HCT116 (cell line): ENCODE results near the gene IRAK2. TPM values are rescaled to one million over a fixed set of nuclear protein-coding genes. Genes with fewer than 3 reads are reported as not detected.

Source experiments
- ATAC-seq: fragments of 200-7000 bp; cut with Tn5 transposase; 2 replicates; pipeline ENCODE4 v1.9.1; 2020; ENCODE audit warnings: mild to moderate bottlenecking, moderate library complexity
- BruUV-seq: library from RNA; stranded (reverse); fragments of 400-500 nt; replicated peaks from 2 replicates; lab custom pipeline; 2021; lab: Mats Ljungman, UMichigan
- CTCF ChIA-PET: fragments of 300-600 bp; sonication (Branson Sonifier 250); formaldehyde crosslinking; loops from one replicate; lab custom pipeline; 2021; ENCODE audit warnings: antibody characterized with exemption; lab: Charles Lee
- POLR2A ChIA-PET: fragments of 300-600, 350-600 bp; sonication (Branson Sonifier 250); formaldehyde crosslinking; loops from one replicate; lab custom pipeline; 2021; ENCODE audit warnings: antibody characterized with exemption; lab: Charles Lee
- RAD21 ChIA-PET, 2 experiments: fragments of 300-600 bp; sonication (Branson Sonifier 250); formaldehyde crosslinking; loops; one replicate each; lab custom pipeline; 2023; ENCODE audit warnings: low total read pairs in 2 of 2; ENCODE audit not compliant: uncharacterized antibody in 2 of 2, unreplicated experiment in 2 of 2, low non-redundant PET in 1 of 2; lab: Charles Lee
- DNase-seq: peaks from one replicate; pipeline ENCODE4 v3.0.0-alpha.2; 2010; ENCODE audit warnings: low read depth, low spot score
- H2AFZ ChIP-seq: fragments of 200-600 bp; shearing (Covaris generic), sonication (generic); 2 replicates; pipeline ENCODE4 v1.6.1; 2017; ENCODE audit warnings: low read depth, mixed run types, mixed read lengths, antibody characterized with exemption, low read length; ENCODE audit not compliant: poor library complexity, severe bottlenecking
- H3K27ac ChIP-seq: 2 replicates; pipeline ENCODE4 v1.5.1; 2012; ENCODE audit warnings: low read depth, low read length
- H3K27me3 ChIP-seq: fragments of 200-600 bp; sonication (generic); 2 replicates; pipeline ENCODE4 v1.6.1; 2016; ENCODE audit warnings: mixed run types, low read length, mixed read lengths; ENCODE audit not compliant: insufficient read depth
- H3K36me3 ChIP-seq, 2 experiments: fragments of 200-500 bp in 1 of 2; fragments of 200-600 bp in 1 of 2; sonication (Bioruptor generic) in 1 of 2; sonication (generic) in 1 of 2; 2 replicates each; pipeline versions ENCODE4 v1.5.1 to v1.6.1; 2014 to 2016; ENCODE audit warnings: low read length in 2 of 2, inconsistent platforms in 1 of 2, mixed read lengths in 1 of 2, mixed run types in 1 of 2; ENCODE audit not compliant: insufficient read depth in 2 of 2, control insufficient read depth in 1 of 2
- H3K4me1 ChIP-seq, 2 experiments: fragments of 200-600 bp in 1 of 2; sonication (generic) in 1 of 2; 2 replicates each; pipeline versions ENCODE4 v1.5.1 to v1.6.1; 2012 to 2017; ENCODE audit warnings: low read length in 2 of 2, inconsistent platforms in 1 of 2, mild to moderate bottlenecking in 1 of 2, mixed read lengths in 1 of 2, mixed run types in 1 of 2, moderate library complexity in 1 of 2; ENCODE audit not compliant: insufficient read depth in 2 of 2, control insufficient read depth in 1 of 2
- H3K4me2 ChIP-seq: fragments of 200-600 bp; sonication (generic); 2 replicates; pipeline ENCODE4 v1.6.1; 2017; ENCODE audit warnings: mixed run types, low read length, mixed read lengths
- H3K4me3 ChIP-seq, 2 experiments: fragments of 200-600 bp in 1 of 2; sonication (generic) in 1 of 2; replicated peaks in 1 of 2; 2 replicates each; pipeline ENCODE4 v1.5.1; 2011 to 2016; ENCODE audit warnings: low read length in 2 of 2, control low read depth in 1 of 2, low read depth in 1 of 2, mild to moderate bottlenecking in 1 of 2, mixed read lengths in 1 of 2, mixed run types in 1 of 2
- H3K79me2 ChIP-seq: fragments of 200-600 bp; sonication (generic); 2 replicates; pipeline ENCODE4 v1.6.1; 2017; ENCODE audit warnings: mild to moderate bottlenecking, mixed run types, low read length, moderate library complexity, mixed read lengths; ENCODE audit not compliant: insufficient read depth
- H3K9ac ChIP-seq: fragments of 200-600 bp; sonication (generic); 2 replicates; pipeline ENCODE4 v1.6.1; 2016; ENCODE audit warnings: low read length, mixed read lengths
- H3K9me2 ChIP-seq: fragments of 200-600 bp; sonication (generic), shearing (Covaris generic); 2 replicates; pipeline ENCODE4 v1.6.1; 2017; ENCODE audit warnings: mixed run types, mild to moderate bottlenecking, moderate library complexity; ENCODE audit not compliant: insufficient read depth
- H3K9me3 ChIP-seq, 2 experiments: fragments of 200-500 bp in 1 of 2; fragments of 200-600 bp in 1 of 2; sonication (Bioruptor generic) in 1 of 2; sonication (generic) in 1 of 2; 2 replicates each; pipeline ENCODE4 v1.6.1; 2014 to 2017; ENCODE audit warnings: low read length in 2 of 2, mixed read lengths in 2 of 2, inconsistent platforms in 1 of 2, low read depth in 1 of 2, mild to moderate bottlenecking in 1 of 2, mixed run types in 1 of 2, moderate library complexity in 1 of 2; ENCODE audit not compliant: control insufficient read depth in 1 of 2, insufficient read depth in 1 of 2
- H4K20me1 ChIP-seq: fragments of 200-600 bp; sonication (generic), shearing (Covaris generic); 2 replicates; pipeline ENCODE4 v1.6.1; 2017; ENCODE audit warnings: mixed run types, mild to moderate bottlenecking, moderate library complexity; ENCODE audit not compliant: insufficient read depth
- CBX3 ChIP-seq: IDR thresholded peaks from 2 replicates; pipeline ENCODE4 v1.6.1; 2012; ENCODE audit warnings: low read depth
- CEBPB ChIP-seq: IDR thresholded peaks from 2 replicates; pipeline ENCODE4 v1.6.1; 2012; ENCODE audit warnings: low read depth
- EGR1 ChIP-seq: IDR thresholded peaks from 2 replicates; pipeline ENCODE4 v1.6.1; 2012; ENCODE audit warnings: low read depth
- ELF1 ChIP-seq: IDR thresholded peaks from 2 replicates; pipeline ENCODE4 v1.6.1; 2012; ENCODE audit warnings: low read depth, borderline replicate concordance
- FOSL1 ChIP-seq: IDR thresholded peaks from 2 replicates; pipeline ENCODE4 v1.6.1; 2012; ENCODE audit warnings: low read depth
- JUND ChIP-seq: IDR thresholded peaks from 2 replicates; pipeline ENCODE4 v1.6.1; 2012
- POLR2AphosphoS5 ChIP-seq: IDR thresholded peaks from 2 replicates; pipeline ENCODE4 v1.6.1; 2011; ENCODE audit warnings: mild to moderate bottlenecking, low read depth, low read length, moderate library complexity
- RAD21 ChIP-seq: IDR thresholded peaks from 2 replicates; pipeline ENCODE4 v1.6.1; 2012; ENCODE audit warnings: low read depth, mild to moderate bottlenecking
- SIN3A ChIP-seq: IDR thresholded peaks from 2 replicates; pipeline ENCODE4 v1.6.1; 2012; ENCODE audit warnings: low read depth
- SP1 ChIP-seq: IDR thresholded peaks from 2 replicates; pipeline ENCODE4 v1.6.1; 2012; ENCODE audit warnings: low read depth
- TCF7L2 ChIP-seq: IDR thresholded peaks from 2 replicates; pipeline ENCODE4 v1.7.0; 2011; ENCODE audit warnings: borderline replicate concordance, inconsistent platforms; ENCODE audit not compliant: insufficient read depth, insufficient read length; ENCODE audit errors: extremely low read depth
- ZFX ChIP-seq: fragments of 450-650 bp; IDR thresholded peaks from 2 replicates; pipeline ENCODE4 v1.6.1; 2017
- ZNF274 ChIP-seq: fragments of 200-500 bp; sonication (Bioruptor generic); IDR thresholded peaks from 2 replicates; pipeline ENCODE4 v1.6.1; 2014; ENCODE audit warnings: mild to moderate bottlenecking, low read depth, low read length, inconsistent platforms
- intact Hi-C: fragments of 100-400 bp; cut with micrococcal nuclease; formaldehyde crosslinking; loops from 2 replicates; pipeline ENCODE4 v1.10.0; 2022
- total RNA-seq: library from RNA; stranded (reverse); gene quantifications from one replicate; pipeline ENCODE4 v1.2.1, GENCODE V29; 2021; ENCODE audit not compliant: unreplicated experiment
- TF ChIP-seq, protein P1 (sequence below): IDR thresholded peaks from 2 replicates; pipeline ENCODE4 v1.6.1; 2011; ENCODE audit warnings: mild to moderate bottlenecking, low read length, moderate library complexity; ENCODE audit not compliant: insufficient replicate concordance; ENCODE audit errors: extremely low read depth
- TF ChIP-seq, protein P2 (sequence below): IDR thresholded peaks from 2 replicates; pipeline ENCODE4 v1.6.1; 2012
- TF ChIP-seq, protein P3 (sequence below): IDR thresholded peaks from 2 replicates; pipeline ENCODE4 v1.6.1; 2012; ENCODE audit warnings: low read depth
- TF ChIP-seq, protein P4 (sequence below), 3 experiments: fragments of 200-600 bp in 1 of 3; sonication (generic) in 1 of 3; IDR thresholded peaks in 2 of 3; conservative IDR thresholded peaks in 1 of 3; 2 replicates each; pipeline ENCODE4 v1.5.1; 2012 to 2017; ENCODE audit warnings: low read depth in 2 of 3, low read length in 2 of 3, antibody characterized with exemption in 1 of 3, borderline replicate concordance in 1 of 3, control low read depth in 1 of 3, mild to moderate bottlenecking in 1 of 3, mixed read lengths in 1 of 3, mixed run types in 1 of 3, moderate library complexity in 1 of 3; ENCODE audit not compliant: insufficient read depth in 1 of 3

Gene IRAK2
- total RNA-seq, 1 experiment from 2014 or later = 3.6 TPM

DNA sequence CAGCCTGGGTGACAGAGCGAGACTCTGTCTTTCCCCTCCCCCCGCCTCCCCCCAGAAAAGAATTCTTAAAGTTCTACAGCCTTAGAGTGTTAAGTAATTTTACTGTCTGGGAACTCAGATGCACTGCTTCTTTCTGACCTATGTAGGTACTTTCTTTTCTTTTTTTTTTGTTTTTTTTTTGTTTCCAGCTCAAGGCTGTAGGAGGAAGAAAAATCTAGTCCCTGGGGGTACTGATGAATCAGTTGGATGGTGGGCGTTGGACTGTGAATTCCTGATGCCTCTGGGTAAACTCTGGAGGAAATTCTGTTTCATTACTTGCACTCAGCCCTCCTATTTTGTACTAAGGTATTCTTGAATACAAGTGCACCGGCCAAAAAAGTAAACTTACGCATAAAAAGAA is 117.2 kb downstream of the IRAK2 start:
- no peaks in the 10 kb centered on the region for H3K27me3 ChIP-seq
- ATAC-seq (no peak), DNase-seq (no peak)
- POLR2A ChIA-PET = no interaction called here
- intact Hi-C loops = no loop called here
- BruUV-seq = no TSS peak
- peaks cover 8% of the 10 kb centered on the region for H3K79me2 ChIP-seq
- no peak overlapping the region for H2AFZ ChIP-seq
- CTCF ChIA-PET = no interaction called here
- H3K9me2 ChIP-seq = no peaks in the 10 kb centered on the region
- H3K4me1 ChIP-seq = peaks cover 0 to 5% of the 10 kb centered on the region in 2 experiments; a peak in 2 of 4 replicates
- RAD21 ChIA-PET = no interaction called here
- H3K4me3 ChIP-seq = no peak overlapping the region
- peaks cover 6 to 31% of the 10 kb centered on the region in 2 experiments; a peak in 3 of 4 replicates for H3K36me3 ChIP-seq
- H4K20me1 ChIP-seq = 0 out of 2 replicates have a peak, but pooled peaks cover 4% of the 10 kb centered on the region
- H3K9ac ChIP-seq = no peak overlapping the region
- TF ChIP-seq TCF7L2 (no peak), EGR1 (no peak), SIN3A (no peak), ZFX (no peak), ZNF274 (no peak), FOSL1 (no peak), RAD21 (no peak), POLR2AphosphoS5 (no peak), JUND (no peak), CBX3 (no peak), SP1 (no peak), CEBPB (no peak), ELF1 (no peak)
- TF ChIP-seq, protein P1, sequence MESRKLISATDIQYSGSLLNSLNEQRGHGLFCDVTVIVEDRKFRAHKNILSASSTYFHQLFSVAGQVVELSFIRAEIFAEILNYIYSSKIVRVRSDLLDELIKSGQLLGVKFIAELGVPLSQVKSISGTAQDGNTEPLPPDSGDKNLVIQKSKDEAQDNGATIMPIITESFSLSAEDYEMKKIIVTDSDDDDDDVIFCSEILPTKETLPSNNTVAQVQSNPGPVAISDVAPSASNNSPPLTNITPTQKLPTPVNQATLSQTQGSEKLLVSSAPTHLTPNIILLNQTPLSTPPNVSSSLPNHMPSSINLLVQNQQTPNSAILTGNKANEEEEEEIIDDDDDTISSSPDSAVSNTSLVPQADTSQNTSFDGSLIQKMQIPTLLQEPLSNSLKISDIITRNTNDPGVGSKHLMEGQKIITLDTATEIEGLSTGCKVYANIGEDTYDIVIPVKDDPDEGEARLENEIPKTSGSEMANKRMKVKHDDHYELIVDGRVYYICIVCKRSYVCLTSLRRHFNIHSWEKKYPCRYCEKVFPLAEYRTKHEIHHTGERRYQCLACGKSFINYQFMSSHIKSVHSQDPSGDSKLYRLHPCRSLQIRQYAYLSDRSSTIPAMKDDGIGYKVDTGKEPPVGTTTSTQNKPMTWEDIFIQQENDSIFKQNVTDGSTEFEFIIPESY = no peak
- TF ChIP-seq, protein P2, sequence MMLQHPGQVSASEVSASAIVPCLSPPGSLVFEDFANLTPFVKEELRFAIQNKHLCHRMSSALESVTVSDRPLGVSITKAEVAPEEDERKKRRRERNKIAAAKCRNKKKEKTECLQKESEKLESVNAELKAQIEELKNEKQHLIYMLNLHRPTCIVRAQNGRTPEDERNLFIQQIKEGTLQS = no peak
- TF ChIP-seq, protein P3, sequence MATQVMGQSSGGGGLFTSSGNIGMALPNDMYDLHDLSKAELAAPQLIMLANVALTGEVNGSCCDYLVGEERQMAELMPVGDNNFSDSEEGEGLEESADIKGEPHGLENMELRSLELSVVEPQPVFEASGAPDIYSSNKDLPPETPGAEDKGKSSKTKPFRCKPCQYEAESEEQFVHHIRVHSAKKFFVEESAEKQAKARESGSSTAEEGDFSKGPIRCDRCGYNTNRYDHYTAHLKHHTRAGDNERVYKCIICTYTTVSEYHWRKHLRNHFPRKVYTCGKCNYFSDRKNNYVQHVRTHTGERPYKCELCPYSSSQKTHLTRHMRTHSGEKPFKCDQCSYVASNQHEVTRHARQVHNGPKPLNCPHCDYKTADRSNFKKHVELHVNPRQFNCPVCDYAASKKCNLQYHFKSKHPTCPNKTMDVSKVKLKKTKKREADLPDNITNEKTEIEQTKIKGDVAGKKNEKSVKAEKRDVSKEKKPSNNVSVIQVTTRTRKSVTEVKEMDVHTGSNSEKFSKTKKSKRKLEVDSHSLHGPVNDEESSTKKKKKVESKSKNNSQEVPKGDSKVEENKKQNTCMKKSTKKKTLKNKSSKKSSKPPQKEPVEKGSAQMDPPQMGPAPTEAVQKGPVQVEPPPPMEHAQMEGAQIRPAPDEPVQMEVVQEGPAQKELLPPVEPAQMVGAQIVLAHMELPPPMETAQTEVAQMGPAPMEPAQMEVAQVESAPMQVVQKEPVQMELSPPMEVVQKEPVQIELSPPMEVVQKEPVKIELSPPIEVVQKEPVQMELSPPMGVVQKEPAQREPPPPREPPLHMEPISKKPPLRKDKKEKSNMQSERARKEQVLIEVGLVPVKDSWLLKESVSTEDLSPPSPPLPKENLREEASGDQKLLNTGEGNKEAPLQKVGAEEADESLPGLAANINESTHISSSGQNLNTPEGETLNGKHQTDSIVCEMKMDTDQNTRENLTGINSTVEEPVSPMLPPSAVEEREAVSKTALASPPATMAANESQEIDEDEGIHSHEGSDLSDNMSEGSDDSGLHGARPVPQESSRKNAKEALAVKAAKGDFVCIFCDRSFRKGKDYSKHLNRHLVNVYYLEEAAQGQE = no peak
- TF ChIP-seq, protein P4, sequence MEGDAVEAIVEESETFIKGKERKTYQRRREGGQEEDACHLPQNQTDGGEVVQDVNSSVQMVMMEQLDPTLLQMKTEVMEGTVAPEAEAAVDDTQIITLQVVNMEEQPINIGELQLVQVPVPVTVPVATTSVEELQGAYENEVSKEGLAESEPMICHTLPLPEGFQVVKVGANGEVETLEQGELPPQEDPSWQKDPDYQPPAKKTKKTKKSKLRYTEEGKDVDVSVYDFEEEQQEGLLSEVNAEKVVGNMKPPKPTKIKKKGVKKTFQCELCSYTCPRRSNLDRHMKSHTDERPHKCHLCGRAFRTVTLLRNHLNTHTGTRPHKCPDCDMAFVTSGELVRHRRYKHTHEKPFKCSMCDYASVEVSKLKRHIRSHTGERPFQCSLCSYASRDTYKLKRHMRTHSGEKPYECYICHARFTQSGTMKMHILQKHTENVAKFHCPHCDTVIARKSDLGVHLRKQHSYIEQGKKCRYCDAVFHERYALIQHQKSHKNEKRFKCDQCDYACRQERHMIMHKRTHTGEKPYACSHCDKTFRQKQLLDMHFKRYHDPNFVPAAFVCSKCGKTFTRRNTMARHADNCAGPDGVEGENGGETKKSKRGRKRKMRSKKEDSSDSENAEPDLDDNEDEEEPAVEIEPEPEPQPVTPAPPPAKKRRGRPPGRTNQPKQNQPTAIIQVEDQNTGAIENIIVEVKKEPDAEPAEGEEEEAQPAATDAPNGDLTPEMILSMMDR (IDR thresholded peaks at IDR 0.05 in 2 of 3, conservative IDR thresholded peaks at IDR 0.05 in 1 of 3; ENCODE audit: borderline replicate concordance in 1 of 3, insufficient read depth in 1 of 3, low read depth in 2 of 3, low read length in 2 of 3) = no peak
- TF ChIP-seq, all 23 proteins: peak for 0
- Histone ChIP-seq H3K9me3 (no peaks in the 10 kb centered on the region), H3K27ac (no peak overlapping the region), H3K4me2 (no peak overlapping the region)
